ENCODE results near the gene TMEM63C. TPM values are rescaled to one million over a fixed set of nuclear protein-coding genes. Genes with fewer than 3 reads are reported as not detected.

TMEM63C gene
- total RNA-seq, 1 donor from 2014 or later = 39.9 TPM

DNA sequence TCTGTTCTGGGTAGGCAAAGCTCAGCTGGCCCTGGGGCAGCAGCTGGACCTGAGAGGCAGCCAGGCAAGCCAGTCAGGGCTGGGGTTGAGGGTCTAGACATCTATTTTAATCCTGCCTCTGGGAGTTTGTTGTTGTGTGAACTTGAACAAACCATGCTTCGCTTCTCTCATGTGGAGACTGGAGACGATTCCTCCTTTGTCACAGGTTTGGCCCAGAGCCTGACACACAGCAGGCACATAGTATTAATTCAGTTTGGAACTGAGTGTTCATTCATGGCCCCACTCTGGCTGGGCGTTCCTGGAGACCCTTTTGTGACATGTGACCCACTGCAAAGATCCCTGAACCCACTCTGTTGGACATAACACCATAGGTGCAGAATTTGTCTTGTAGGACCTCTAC, 50.1 kb downstream of the TMEM63C start:
- peaks cover 6% of the 10 kb centered on the region for H3K36me3 Mint-ChIP-seq (ENCODE audit: unreplicated experiment)
- TF ChIP-seq, protein P1, sequence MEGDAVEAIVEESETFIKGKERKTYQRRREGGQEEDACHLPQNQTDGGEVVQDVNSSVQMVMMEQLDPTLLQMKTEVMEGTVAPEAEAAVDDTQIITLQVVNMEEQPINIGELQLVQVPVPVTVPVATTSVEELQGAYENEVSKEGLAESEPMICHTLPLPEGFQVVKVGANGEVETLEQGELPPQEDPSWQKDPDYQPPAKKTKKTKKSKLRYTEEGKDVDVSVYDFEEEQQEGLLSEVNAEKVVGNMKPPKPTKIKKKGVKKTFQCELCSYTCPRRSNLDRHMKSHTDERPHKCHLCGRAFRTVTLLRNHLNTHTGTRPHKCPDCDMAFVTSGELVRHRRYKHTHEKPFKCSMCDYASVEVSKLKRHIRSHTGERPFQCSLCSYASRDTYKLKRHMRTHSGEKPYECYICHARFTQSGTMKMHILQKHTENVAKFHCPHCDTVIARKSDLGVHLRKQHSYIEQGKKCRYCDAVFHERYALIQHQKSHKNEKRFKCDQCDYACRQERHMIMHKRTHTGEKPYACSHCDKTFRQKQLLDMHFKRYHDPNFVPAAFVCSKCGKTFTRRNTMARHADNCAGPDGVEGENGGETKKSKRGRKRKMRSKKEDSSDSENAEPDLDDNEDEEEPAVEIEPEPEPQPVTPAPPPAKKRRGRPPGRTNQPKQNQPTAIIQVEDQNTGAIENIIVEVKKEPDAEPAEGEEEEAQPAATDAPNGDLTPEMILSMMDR (IDR thresholded peaks at IDR 0.05; ENCODE audit: partially characterized antibody, unreplicated experiment) = no peak

DNA sequence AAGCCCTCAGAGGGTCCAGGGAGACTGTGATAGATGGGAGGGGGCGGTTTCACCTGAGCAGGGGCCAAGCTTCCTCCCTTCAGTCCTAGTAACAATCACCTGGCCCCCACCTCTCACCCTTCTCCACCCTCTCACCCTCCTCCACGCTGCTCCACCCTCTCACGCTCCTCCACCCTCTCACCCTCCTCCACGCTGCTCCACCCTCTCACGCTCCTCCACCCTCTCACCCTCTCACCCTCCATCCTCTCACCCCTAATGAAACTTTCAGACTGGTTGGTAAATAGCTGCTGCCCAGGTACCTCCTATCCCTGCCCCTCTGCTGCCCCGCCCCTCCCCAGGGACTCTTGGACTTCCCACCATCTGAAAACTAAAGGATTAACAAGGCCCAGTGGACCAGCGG, 55.2 kb downstream of the TMEM63C start:
- H3K36me3 Mint-ChIP-seq (ENCODE audit: unreplicated experiment) = no peaks in the 10 kb centered on the region
- H3K27ac Mint-ChIP-seq (ENCODE audit: unreplicated experiment) = no peak overlapping the region
- peaks cover 5% of the 10 kb centered on the region for H3K27me3 Mint-ChIP-seq (ENCODE audit: unreplicated experiment)
- no peak overlapping the region for H3K4me3 Mint-ChIP-seq (ENCODE audit: unreplicated experiment)
- no peak for DNase-seq
- peaks cover 5% of the 10 kb centered on the region for H3K9me3 Mint-ChIP-seq (ENCODE audit: unreplicated experiment)
- TF ChIP-seq, protein P1 (IDR thresholded peaks at IDR 0.05; ENCODE audit: partially characterized antibody, unreplicated experiment) = no peak
- H3K4me1 Mint-ChIP-seq (ENCODE audit: low read depth, unreplicated experiment) = peaks cover 7% of the 10 kb centered on the region

More for the DNA sequence above, 50.1 kb downstream of the TMEM63C start:
- Mint-ChIP-seq H3K4me1 (ENCODE audit: low read depth, unreplicated experiment) (no peaks in the 10 kb centered on the region), H3K27me3 (ENCODE audit: unreplicated experiment) (peaks cover 2% of the 10 kb centered on the region), H3K27ac (ENCODE audit: unreplicated experiment) (no peak overlapping the region), H3K4me3 (ENCODE audit: unreplicated experiment) (no peak overlapping the region), H3K9me3 (ENCODE audit: unreplicated experiment) (peaks cover 2% of the 10 kb centered on the region)
- DNase-seq = no peak

DNA sequence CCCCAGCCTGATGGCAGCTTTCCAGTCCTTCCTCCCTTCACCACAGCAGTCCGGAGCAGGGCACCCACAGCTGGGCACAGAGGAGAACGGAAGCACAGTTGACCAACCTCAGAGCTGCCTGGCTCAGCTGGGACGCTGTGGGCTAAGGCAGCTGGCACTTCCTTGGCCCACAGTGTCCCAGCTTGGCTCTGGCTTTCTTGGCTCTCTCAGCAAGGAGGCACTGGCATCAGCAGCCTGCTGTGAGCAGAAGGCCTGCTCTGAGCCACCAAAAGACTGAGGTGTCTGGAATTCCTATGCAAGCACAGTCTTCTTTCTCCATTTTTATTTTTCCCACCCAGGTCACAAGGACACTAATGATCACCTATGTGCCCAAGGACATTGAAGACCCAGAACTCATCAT, 56.8 kb downstream of the TMEM63C start:
- DNase-seq = no peak
- TF ChIP-seq, protein P1 (IDR thresholded peaks at IDR 0.05; ENCODE audit: partially characterized antibody, unreplicated experiment) = no peak
- Mint-ChIP-seq H3K27ac (ENCODE audit: unreplicated experiment) (no peak overlapping the region), H3K27me3 (ENCODE audit: unreplicated experiment) (peaks cover 8% of the 10 kb centered on the region), H3K9me3 (ENCODE audit: unreplicated experiment) (peaks cover 5% of the 10 kb centered on the region), H3K4me3 (ENCODE audit: unreplicated experiment) (no peak overlapping the region), H3K36me3 (ENCODE audit: unreplicated experiment) (no peaks in the 10 kb centered on the region), H3K4me1 (ENCODE audit: low read depth, unreplicated experiment) (peaks cover 7% of the 10 kb centered on the region)

DNA sequence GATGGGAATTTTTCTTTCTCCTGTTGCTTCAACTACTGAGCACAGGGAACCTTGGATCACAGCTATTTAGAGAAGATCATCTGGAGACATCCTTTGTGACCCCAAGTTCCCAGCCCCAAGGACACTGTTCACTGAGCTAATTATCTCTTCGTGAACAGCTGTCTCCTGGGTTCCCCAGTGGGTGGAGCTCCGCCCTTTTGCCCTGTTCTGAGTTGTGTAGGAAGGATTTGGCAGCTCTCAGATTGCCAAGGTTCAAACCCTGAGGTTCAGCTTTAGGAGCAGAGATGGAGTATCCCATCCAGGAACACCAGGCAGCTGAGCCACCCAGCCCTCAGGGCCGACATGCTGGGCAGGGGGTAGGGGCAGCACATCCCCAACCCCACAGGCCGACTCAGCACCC, 57.4 kb downstream of the TMEM63C start:
- no peak overlapping the region for H3K4me3 Mint-ChIP-seq (ENCODE audit: unreplicated experiment)
- TF ChIP-seq, protein P1 (IDR thresholded peaks at IDR 0.05; ENCODE audit: partially characterized antibody, unreplicated experiment) = no peak
- no peak for DNase-seq

DNA sequence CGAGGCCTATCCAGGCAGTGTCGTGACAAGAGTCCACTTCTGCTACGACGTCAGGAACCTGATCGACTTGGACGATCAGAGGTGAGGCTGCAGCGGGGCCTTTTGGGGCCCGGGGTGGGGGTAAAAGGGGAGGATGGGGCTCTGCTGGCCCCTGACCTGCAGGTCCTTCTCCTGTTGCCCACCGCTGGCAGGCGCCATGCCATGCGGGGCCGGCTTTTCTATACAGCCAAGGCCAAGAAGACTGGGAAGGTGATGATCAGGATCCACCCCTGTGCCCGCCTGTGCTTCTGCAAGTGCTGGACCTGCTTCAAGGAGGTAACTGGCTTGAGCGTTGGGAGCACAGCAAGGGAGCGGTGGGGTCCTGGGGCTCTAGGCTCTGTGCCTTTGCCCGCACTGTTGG, 57.8 kb downstream of the TMEM63C start:
- H3K27me3 Mint-ChIP-seq (ENCODE audit: unreplicated experiment) = peaks cover 6% of the 10 kb centered on the region
- H3K4me1 Mint-ChIP-seq (ENCODE audit: low read depth, unreplicated experiment) = peaks cover 7% of the 10 kb centered on the region

More for the DNA sequence above, 57.4 kb downstream of the TMEM63C start:
- H3K27ac Mint-ChIP-seq (ENCODE audit: unreplicated experiment) = no peak overlapping the region
- H3K9me3 Mint-ChIP-seq (ENCODE audit: unreplicated experiment) = peaks cover 5% of the 10 kb centered on the region
- H3K4me1 Mint-ChIP-seq (ENCODE audit: low read depth, unreplicated experiment) = peaks cover 7% of the 10 kb centered on the region
- peaks cover 8% of the 10 kb centered on the region for H3K27me3 Mint-ChIP-seq (ENCODE audit: unreplicated experiment)
- peaks cover 4% of the 10 kb centered on the region for H3K36me3 Mint-ChIP-seq (ENCODE audit: unreplicated experiment)

More for the DNA sequence above, 57.8 kb downstream of the TMEM63C start:
- Mint-ChIP-seq H3K4me3 (ENCODE audit: unreplicated experiment) (no peak overlapping the region), H3K27ac (ENCODE audit: unreplicated experiment) (no peak overlapping the region), H3K9me3 (ENCODE audit: unreplicated experiment) (peaks cover 5% of the 10 kb centered on the region), H3K36me3 (ENCODE audit: unreplicated experiment) (peaks cover 4% of the 10 kb centered on the region)
- DNase-seq = no peak
- TF ChIP-seq, protein P1 (IDR thresholded peaks at IDR 0.05; ENCODE audit: partially characterized antibody, unreplicated experiment) = no peak

All from glutamatergic neuron (in vitro differentiated cells).